ENCODE results near the gene ZNF304. TPM values are rescaled to one million over a fixed set of nuclear protein-coding genes. Genes with fewer than 3 reads are reported as not detected.

ZNF304 gene
- total RNA-seq, 4 donors from 2014 or later: 7.1 to 12.4 (median 8.5) TPM

DNA sequence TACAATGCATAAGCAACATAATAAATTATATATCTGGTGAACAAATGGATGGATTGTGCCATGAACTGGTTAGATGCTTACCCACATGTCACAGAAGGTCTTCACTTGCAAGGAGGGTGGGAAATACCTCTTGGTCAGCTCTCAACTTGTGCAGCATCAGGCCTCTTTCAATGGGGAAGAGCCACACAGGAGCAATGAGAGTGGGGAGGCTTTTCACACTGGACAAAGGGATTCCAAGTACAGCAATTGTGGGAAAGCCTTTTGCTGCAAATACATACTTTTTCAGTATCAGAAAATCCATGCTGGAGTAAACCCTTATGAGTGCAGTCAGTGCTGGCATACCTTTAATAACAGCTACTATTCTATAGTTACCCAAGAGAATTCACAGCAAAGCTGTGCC is 42.6 kb upstream of the ZNF304 start:
- intact Hi-C loops (cut with DNase I): no loop called here
- no peaks in the 10 kb centered on the region for H3K4me1 ChIP-seq
- no peak overlapping the region for H3K4me3 ChIP-seq
- no peaks in the 10 kb centered on the region for H3K9me3 ChIP-seq
- no peak overlapping the region for H3K27ac ChIP-seq (replicated peaks in 1 of 4)
- peaks cover 0 to 19% (median 2%) of the 10 kb centered on the region in 4 donors for H3K36me3 ChIP-seq
- TF ChIP-seq POLR2AphosphoS5 (IDR thresholded peaks at IDR 0.05): no peak
- TF ChIP-seq POLR2A (IDR thresholded peaks at IDR 0.05; ENCODE audit: low read depth): no peak
- DNase-seq (ENCODE audit: extremely low spot score): no peak
- H3K27me3 ChIP-seq: no peaks in the 10 kb centered on the region

DNA sequence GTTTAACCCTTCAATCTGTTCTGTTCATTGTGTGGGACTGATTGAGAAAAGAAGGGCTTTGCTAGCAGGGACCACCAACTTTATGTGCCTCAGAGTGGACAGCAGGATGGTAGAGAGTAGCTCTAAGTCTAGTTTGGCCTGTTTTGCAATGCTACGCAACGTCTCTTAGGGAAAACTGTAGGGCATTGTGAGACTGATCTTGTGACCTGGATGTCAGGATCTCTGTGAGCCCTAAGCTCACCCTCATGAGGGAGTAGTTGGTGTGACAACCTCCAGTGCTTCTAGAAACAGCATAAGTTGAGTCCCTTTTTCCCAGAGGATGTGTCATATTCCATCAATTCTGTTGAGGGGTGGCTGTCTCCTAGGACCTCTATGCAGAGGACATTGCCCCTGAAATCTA is 40.3 kb upstream of the ZNF304 start:
- H3K27me3 ChIP-seq: no peaks in the 10 kb centered on the region
- no peak overlapping the region for H3K27ac ChIP-seq (replicated peaks in 1 of 4)
- H3K9me3 ChIP-seq: no peaks in the 10 kb centered on the region
- TF ChIP-seq POLR2AphosphoS5 (IDR thresholded peaks at IDR 0.05): no peak
- TF ChIP-seq EP300 (IDR thresholded peaks at IDR 0.05): no peak
- no peak for TF ChIP-seq POLR2A (IDR thresholded peaks at IDR 0.05; ENCODE audit: low read depth)
- no peak for TF ChIP-seq CTCF (IDR thresholded peaks at IDR 0.05)
- DNase-seq (ENCODE audit: extremely low spot score): no peak
- no peaks in the 10 kb centered on the region for H3K36me3 ChIP-seq
- intact Hi-C loops (cut with DNase I): no loop called here
- no peaks in the 10 kb centered on the region for H3K4me1 ChIP-seq
- H3K4me3 ChIP-seq: no peak overlapping the region
- 86% methylated on average over 2 of the region's 2 CpGs for WGBS

DNA sequence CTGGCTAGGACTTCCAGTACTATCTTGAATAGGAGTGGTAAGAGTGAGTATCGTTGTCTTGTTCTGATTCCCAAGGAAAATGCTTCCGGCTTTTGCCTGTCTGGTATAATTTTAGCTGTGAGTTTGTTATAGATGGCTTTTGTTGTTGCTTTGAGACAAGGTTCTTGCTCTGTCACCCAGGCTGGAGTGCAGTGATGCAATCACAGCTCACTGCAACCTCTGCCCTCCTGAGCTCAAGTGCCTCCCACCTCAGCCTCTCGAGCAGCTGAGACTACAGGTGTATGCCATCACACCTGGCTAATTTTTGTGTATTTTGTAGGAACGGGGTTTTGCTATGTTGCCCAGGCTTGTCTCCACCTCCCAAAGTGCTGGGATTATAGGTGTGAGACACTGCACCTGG is 36.9 kb upstream of the ZNF304 start:
- H3K27me3 ChIP-seq: no peaks in the 10 kb centered on the region
- TF ChIP-seq EP300 (IDR thresholded peaks at IDR 0.05) (no peak), CTCF (IDR thresholded peaks at IDR 0.05) (no peak), POLR2AphosphoS5 (IDR thresholded peaks at IDR 0.05) (no peak), POLR2A (IDR thresholded peaks at IDR 0.05; ENCODE audit: low read depth) (no peak)
- intact Hi-C loops (cut with DNase I): no loop called here
- H3K27ac ChIP-seq (replicated peaks in 1 of 4): no peak overlapping the region
- no peak for DNase-seq (ENCODE audit: extremely low spot score)
- WGBS: 70% methylated on average over 4 of the region's 4 CpGs
- H3K9me3 ChIP-seq: no peaks in the 10 kb centered on the region
- H3K4me3 ChIP-seq: no peak overlapping the region
- H3K4me1 ChIP-seq: peaks cover 0 to 5% (median 0%) of the 10 kb centered on the region in 4 donors
- H3K36me3 ChIP-seq: no peaks in the 10 kb centered on the region

DNA sequence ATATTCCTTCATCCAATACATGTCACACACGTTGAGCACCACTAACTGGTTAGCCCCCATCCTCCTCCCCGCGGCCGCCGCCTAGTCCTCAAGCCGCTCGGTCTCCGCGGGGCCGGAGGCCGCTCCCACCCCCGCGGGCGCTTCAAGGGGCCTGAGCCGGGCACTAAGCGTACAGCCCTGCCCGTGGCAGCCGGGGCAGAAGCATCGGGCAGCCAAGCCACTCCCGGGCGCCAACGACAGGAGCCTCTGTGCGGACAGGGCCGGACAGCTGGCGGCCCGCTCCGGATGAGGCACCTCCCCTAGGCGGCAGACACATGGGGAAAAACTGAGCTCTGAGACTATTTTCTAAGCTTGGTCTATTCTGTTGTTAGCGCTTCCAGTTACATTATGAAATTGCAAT is 33.6 kb upstream of the ZNF304 start:
- H3K36me3 ChIP-seq: no peaks in the 10 kb centered on the region
- DNase-seq (ENCODE audit: extremely low spot score): no peak
- intact Hi-C loops (cut with DNase I): no loop called here
- H3K9me3 ChIP-seq: no peaks in the 10 kb centered on the region
- TF ChIP-seq POLR2A (IDR thresholded peaks at IDR 0.05; ENCODE audit: low read depth) (no peak), CTCF (IDR thresholded peaks at IDR 0.05) (no peak), POLR2AphosphoS5 (IDR thresholded peaks at IDR 0.05) (no peak), EP300 (IDR thresholded peaks at IDR 0.05) (no peak)
- peak overlapping the region; percentile 31 to 38 (median 35) for H3K4me3 ChIP-seq
- no peaks in the 10 kb centered on the region for H3K27me3 ChIP-seq
- 15% methylated on average over 25 of the region's 29 CpGs for WGBS
- peaks cover 15 to 29% (median 19%) of the 10 kb centered on the region in 4 donors for H3K4me1 ChIP-seq
- H3K27ac ChIP-seq (replicated peaks in 1 of 4): no peak overlapping the region

DNA sequence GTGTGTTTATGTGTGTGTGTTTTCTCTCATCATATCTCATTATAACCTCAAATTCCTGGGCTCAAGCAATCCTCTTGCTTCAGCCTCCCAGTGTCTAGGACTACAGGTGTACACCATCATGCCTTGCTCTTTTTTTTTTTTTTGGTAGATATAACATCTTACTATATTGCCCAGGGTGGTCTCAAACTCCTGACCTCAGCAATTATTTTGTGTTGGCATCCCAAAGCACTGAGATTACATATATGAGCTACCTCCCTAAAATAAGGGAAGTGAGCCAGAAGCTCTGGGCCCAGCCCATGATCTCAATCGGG is 31.2 kb upstream of the ZNF304 start:
- intact Hi-C loops (cut with DNase I): no loop called here
- no peak for TF ChIP-seq POLR2AphosphoS5 (IDR thresholded peaks at IDR 0.05)
- TF ChIP-seq CTCF (IDR thresholded peaks at IDR 0.05): no peak
- TF ChIP-seq POLR2A (IDR thresholded peaks at IDR 0.05; ENCODE audit: low read depth): no peak
- TF ChIP-seq EP300 (IDR thresholded peaks at IDR 0.05): no peak
- Histone ChIP-seq H3K4me3 (peak overlapping the region; percentile 67 to 96 (median 82)), H3K27me3 (no peaks in the 10 kb centered on the region), H3K4me1 (peaks cover 16 to 33% (median 22%) of the 10 kb centered on the region in 4 donors), H3K27ac (replicated peaks in 1 of 4) (peak overlapping the region; percentile 86 to 94 (median 92)), H3K9me3 (peaks cover 0 to 16% (median 1%) of the 10 kb centered on the region in 4 donors), H3K36me3 (peaks cover 16 to 17% (median 17%) of the 10 kb centered on the region in 4 donors)
- 0% methylated on average over 1 of the region's 1 CpG for WGBS
- DNase-seq (ENCODE audit: extremely low spot score): no peak

Measured in esophagus muscularis mucosa (tissue), 4 donors.